NCI-H2196 (cell line): ENCODE measurements around the gene FABP6.
"Not testable (repeated sequence)": the region's sequence is repeated elsewhere in the genome, so short reads cannot be mapped to it uniquely, and the experiment has no call there.

Experiments
- DNase-seq: peaks from one replicate; lab custom pipeline; 2025; ENCODE audit not compliant: unreplicated experiment; lab: John Stamatoyannopoulos, UW

The FABP6 gene

GRCh38 chr5:160229190-160229742, at the start of gene FABP6:
FABP6 (plus strand) TSS chr5:160229506; CDS start chr5:160229558, 52 bp downstream.
- DNase-seq: no peak

- no peak for DNase-seq
Measured at GRCh38 chr5:160180931-160181330, 48.4 kb upstream of the FABP6 start.

GRCh38 chr5:160181965-160182622, 47.2 kb upstream of the FABP6 start:
- DNase-seq: no peak

GRCh38 chr5:160183075-160183474, 46.2 kb upstream of the FABP6 start:
- DNase-seq: no peak

- no peak for DNase-seq
Measured at GRCh38 chr5:160185626-160186360, 43.5 kb upstream of the FABP6 start.

- DNase-seq: no peak
Measured at GRCh38 chr5:160186480-160186879, 42.8 kb upstream of the FABP6 start.

- DNase-seq: no peak
Measured at GRCh38 chr5:160187091-160187490, 42.2 kb upstream of the FABP6 start.

GRCh38 chr5:160188141-160189015, 40.9 kb upstream of the FABP6 start:
- DNase-seq: no peak

- DNase-seq: no peak
Measured at GRCh38 chr5:160192424-160192823, 36.9 kb upstream of the FABP6 start.

GRCh38 chr5:160193076-160193475, 36.2 kb upstream of the FABP6 start:
- DNase-seq: not testable (repeated sequence)

GRCh38 chr5:160193790-160194189, 35.5 kb upstream of the FABP6 start:
- not testable (repeated sequence) for DNase-seq

GRCh38 chr5:160197341-160198144, 31.8 kb upstream of the FABP6 start:
- DNase-seq: no peak

- no peak for DNase-seq
Measured at GRCh38 chr5:160198146-160198545, 31.2 kb upstream of the FABP6 start.

GRCh38 chr5:160198841-160199409, 30.4 kb upstream of the FABP6 start:
- no peak for DNase-seq

- DNase-seq: peak; percentile 79
Measured at GRCh38 chr5:160199410-160199911, 29.8 kb upstream of the FABP6 start.

GRCh38 chr5:160207061-160207460, 22.2 kb upstream of the FABP6 start:
- DNase-seq: no peak

GRCh38 chr5:160209917-160210316, 19.4 kb upstream of the FABP6 start:
- DNase-seq: no peak

GRCh38 chr5:160210606-160211005, 18.7 kb upstream of the FABP6 start:
- DNase-seq: no peak

- DNase-seq: no peak
Measured at GRCh38 chr5:160211352-160211751, 18.0 kb upstream of the FABP6 start.

GRCh38 chr5:160213537-160213936, 15.8 kb upstream of the FABP6 start:
- DNase-seq: peak; percentile 56
